ENCODE measurements around the gene RASL11B. TPM values are rescaled to one million over a fixed set of nuclear protein-coding genes. Genes with fewer than 3 reads are reported as not detected.

Gene RASL11B
- total and polyA plus RNA-seq, 10 of the 15 experiments (the other 5 are each of a cell fraction or from before 2014, with no cell fraction given): 0.06 to 0.45 (median 0.08) TPM; not detected in 5

DNA sequence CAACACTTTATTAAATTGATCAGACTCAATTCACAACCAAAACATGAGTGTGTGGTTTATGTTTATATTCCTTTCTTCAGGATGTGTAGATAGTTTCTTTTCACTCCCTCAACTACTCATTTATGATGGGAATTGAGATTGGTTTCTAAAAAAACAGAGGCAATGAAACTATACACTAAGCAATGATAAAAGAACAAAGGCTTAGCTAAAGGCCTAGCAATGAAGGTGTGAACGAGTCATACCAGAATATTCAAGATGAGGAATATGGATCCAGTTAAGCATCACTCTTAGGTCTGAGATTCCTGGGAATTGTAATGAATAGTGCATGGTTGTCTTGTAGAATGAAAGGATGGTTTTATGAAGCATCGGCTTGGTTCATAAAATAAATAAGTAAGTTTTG, 17.5 kb upstream of the RASL11B start (continued):
- TF ChIP-seq, protein P1, sequence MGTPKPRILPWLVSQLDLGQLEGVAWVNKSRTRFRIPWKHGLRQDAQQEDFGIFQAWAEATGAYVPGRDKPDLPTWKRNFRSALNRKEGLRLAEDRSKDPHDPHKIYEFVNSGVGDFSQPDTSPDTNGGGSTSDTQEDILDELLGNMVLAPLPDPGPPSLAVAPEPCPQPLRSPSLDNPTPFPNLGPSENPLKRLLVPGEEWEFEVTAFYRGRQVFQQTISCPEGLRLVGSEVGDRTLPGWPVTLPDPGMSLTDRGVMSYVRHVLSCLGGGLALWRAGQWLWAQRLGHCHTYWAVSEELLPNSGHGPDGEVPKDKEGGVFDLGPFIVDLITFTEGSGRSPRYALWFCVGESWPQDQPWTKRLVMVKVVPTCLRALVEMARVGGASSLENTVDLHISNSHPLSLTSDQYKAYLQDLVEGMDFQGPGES (IDR thresholded peaks at IDR 0.05): no peak

- no peak for FAIRE-seq
- CTCF ChIA-PET: no interaction called here
- POLR2A ChIA-PET: no interaction called here
These were observed 15.6 kb upstream of the RASL11B start for GRCh38 chr4:52846502-52846901.

More at GRCh38 chr4:52846502-52846901, 15.6 kb upstream of the RASL11B start:
- SMC1A ChIA-PET (ENCODE audit: uncharacterized antibody, unreplicated experiment): interaction anchor here (0.8 to 1.0 kb wide), 2 partner anchors 10 to 15 kb away, joined by 3 read pairs; no protein-coding TSS in a partner anchor
- intact Hi-C loops (cut with micrococcal nuclease; ENCODE audit: unreplicated experiment) (no loop called here), in situ Hi-C loops (cut with MboI) (no loop called here)
- H3K9ac ChIP-seq (ENCODE audit: control insufficient read depth, insufficient read depth, low read length): no peak overlapping the region
- no TSS peak for BruUV-seq (replicated peaks)
- H3K4me2 ChIP-seq (ENCODE audit: control insufficient read depth, insufficient read depth): no peak overlapping the region
- H3K4me3 ChIP-seq: no peak overlapping the region
- H3K27me3 ChIP-seq (replicated peaks in 1 of 2; ENCODE audit: control insufficient read depth in 2 of 2, insufficient read depth in 2 of 2, low read length in 1 of 2): no peaks in the 10 kb centered on the region; a peak in 1 of 4 replicates
- no peak overlapping the region for H2AFZ ChIP-seq (ENCODE audit: control insufficient read depth, low read depth, low read length)
- RAD21 ChIA-PET (ENCODE audit: unreplicated experiment): no interaction called here
- H3K27ac ChIP-seq (ENCODE audit: control insufficient read depth, insufficient read depth): no peak overlapping the region
- 47% methylated on average over 2 of the region's 2 CpGs for WGBS (ENCODE audit: insufficient coverage, insufficient replicate concordance, low lambda C conversion rate, missing lambda C conversion rate)
- H3K4me1 ChIP-seq (ENCODE audit: control insufficient read depth, insufficient read depth, low read length): no peaks in the 10 kb centered on the region
- H4K20me1 ChIP-seq (ENCODE audit: control insufficient read depth, insufficient read depth): no peaks in the 10 kb centered on the region
- TF ChIP-seq, protein P2, sequence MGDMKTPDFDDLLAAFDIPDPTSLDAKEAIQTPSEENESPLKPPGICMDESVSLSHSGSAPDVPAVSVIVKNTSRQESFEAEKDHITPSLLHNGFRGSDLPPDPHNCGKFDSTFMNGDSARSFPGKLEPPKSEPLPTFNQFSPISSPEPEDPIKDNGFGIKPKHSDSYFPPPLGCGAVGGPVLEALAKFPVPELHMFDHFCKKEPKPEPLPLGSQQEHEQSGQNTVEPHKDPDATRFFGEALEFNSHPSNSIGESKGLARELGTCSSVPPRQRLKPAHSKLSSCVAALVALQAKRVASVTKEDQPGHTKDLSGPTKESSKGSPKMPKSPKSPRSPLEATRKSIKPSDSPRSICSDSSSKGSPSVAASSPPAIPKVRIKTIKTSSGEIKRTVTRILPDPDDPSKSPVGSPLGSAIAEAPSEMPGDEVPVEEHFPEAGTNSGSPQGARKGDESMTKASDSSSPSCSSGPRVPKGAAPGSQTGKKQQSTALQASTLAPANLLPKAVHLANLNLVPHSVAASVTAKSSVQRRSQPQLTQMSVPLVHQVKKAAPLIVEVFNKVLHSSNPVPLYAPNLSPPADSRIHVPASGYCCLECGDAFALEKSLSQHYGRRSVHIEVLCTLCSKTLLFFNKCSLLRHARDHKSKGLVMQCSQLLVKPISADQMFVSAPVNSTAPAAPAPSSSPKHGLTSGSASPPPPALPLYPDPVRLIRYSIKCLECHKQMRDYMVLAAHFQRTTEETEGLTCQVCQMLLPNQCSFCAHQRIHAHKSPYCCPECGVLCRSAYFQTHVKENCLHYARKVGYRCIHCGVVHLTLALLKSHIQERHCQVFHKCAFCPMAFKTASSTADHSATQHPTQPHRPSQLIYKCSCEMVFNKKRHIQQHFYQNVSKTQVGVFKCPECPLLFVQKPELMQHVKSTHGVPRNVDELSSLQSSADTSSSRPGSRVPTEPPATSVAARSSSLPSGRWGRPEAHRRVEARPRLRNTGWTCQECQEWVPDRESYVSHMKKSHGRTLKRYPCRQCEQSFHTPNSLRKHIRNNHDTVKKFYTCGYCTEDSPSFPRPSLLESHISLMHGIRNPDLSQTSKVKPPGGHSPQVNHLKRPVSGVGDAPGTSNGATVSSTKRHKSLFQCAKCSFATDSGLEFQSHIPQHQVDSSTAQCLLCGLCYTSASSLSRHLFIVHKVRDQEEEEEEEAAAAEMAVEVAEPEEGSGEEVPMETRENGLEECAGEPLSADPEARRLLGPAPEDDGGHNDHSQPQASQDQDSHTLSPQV (IDR thresholded peaks at IDR 0.05): no peak
- TF ChIP-seq FOXK2 (IDR thresholded peaks at IDR 0.05): no peak
- TF ChIP-seq STAT3 (IDR thresholded peaks at IDR 0.05; ENCODE audit: low read depth, low read length): no peak
- TF ChIP-seq EGR1 (IDR thresholded peaks at IDR 0.05; ENCODE audit: borderline replicate concordance in 1 of 2, low read depth in 2 of 2, low read length in 2 of 2): no peak
- no peak for TF ChIP-seq LARP7 (IDR thresholded peaks at IDR 0.05)
- TF ChIP-seq SIX5 (IDR thresholded peaks at IDR 0.05; ENCODE audit: low read depth, low read length, severe bottlenecking): no peak
- no peak for TF ChIP-seq PAX5 (IDR thresholded peaks at IDR 0.05; ENCODE audit: borderline replicate concordance, low read depth, low read length)
- no peak for TF ChIP-seq STAT1 (conservative IDR thresholded peaks at IDR 0.05)
- no peak for TF ChIP-seq SMAD5 (IDR thresholded peaks at IDR 0.05; ENCODE audit: low read depth)
- no peak for TF ChIP-seq SMARCA5 (IDR thresholded peaks at IDR 0.05)
- TF ChIP-seq, protein P3, sequence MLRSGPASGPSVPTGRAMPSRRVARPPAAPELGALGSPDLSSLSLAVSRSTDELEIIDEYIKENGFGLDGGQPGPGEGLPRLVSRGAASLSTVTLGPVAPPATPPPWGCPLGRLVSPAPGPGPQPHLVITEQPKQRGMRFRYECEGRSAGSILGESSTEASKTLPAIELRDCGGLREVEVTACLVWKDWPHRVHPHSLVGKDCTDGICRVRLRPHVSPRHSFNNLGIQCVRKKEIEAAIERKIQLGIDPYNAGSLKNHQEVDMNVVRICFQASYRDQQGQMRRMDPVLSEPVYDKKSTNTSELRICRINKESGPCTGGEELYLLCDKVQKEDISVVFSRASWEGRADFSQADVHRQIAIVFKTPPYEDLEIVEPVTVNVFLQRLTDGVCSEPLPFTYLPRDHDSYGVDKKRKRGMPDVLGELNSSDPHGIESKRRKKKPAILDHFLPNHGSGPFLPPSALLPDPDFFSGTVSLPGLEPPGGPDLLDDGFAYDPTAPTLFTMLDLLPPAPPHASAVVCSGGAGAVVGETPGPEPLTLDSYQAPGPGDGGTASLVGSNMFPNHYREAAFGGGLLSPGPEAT (IDR thresholded peaks at IDR 0.05; ENCODE audit: low read depth): no peak
- no peaks in the 10 kb centered on the region for H3K36me3 ChIP-seq (ENCODE audit: control insufficient read depth in 2 of 2, insufficient read depth in 2 of 2, low read length in 1 of 2)
- no peaks in the 10 kb centered on the region for H3K79me2 ChIP-seq (ENCODE audit: control insufficient read depth, insufficient read depth, low read length)
- no peaks in the 10 kb centered on the region for H3K9me3 ChIP-seq (replicated peaks; ENCODE audit: control insufficient read depth, insufficient read depth, low read length)
- no peak for DNase-seq (ENCODE audit: low read depth, low spot score)
- no peak for ATAC-seq
